Stimulated activated CD4-positive, alpha-beta T cell treated with anti-CD3 and anti-CD28 coated beads, Interleukin-2, amount 100 ng/mL, for 24 hours (primary cell): Measurements from ENCODE around the gene ATMIN.

Experiments used
- DNase-seq, 2 donors: peaks; one replicate each; pipeline ENCODE4 v3.0.0-alpha.2; 2020

The ATMIN gene

GRCh38 chr16:81006813-81007695 lies 28.6 kb upstream of the ATMIN start, which contains the start of the genes CENPN and CMC2:
Gene CENPN (plus strand): TSS chr16:81007214. CDS start chr16:81011940, 4,726 bp downstream.
Gene CMC2 (minus strand): TSS chr16:81006885. CDS start chr16:80997394, 9,491 bp downstream.
- peak; percentile 96 for DNase-seq

- DNase-seq = no peak
Observed at GRCh38 chr16:81008505-81008789, 27.2 kb upstream of the ATMIN start.

GRCh38 chr16:81012974-81013373 lies 22.7 kb upstream of the ATMIN start:
- DNase-seq = no peak

GRCh38 chr16:81014672-81015071 lies 21.0 kb upstream of the ATMIN start:
- no peak for DNase-seq

- DNase-seq = no peak
Observed at GRCh38 chr16:81018496-81018895, 17.1 kb upstream of the ATMIN start.

- DNase-seq = no peak
Observed at GRCh38 chr16:81026429-81026828, 9.2 kb upstream of the ATMIN start.

GRCh38 chr16:81029930-81030604 lies 5.6 kb upstream of the ATMIN start:
- DNase-seq = peak in 1 of 2 donors; percentile 26

GRCh38 chr16:81035975-81036750 lies 521 bp downstream of the ATMIN start:
- peak; percentile 41 to 51 for DNase-seq

- no peak for DNase-seq
Observed at GRCh38 chr16:81036751-81037350, 1.2 kb downstream of the ATMIN start.

GRCh38 chr16:81040131-81040530 lies 4.5 kb downstream of the ATMIN start:
- DNase-seq = no peak

GRCh38 chr16:81040842-81041241 lies 5.2 kb downstream of the ATMIN start:
- no peak for DNase-seq

- DNase-seq = no peak
Observed at GRCh38 chr16:81041696-81042095, 6.1 kb downstream of the ATMIN start.

GRCh38 chr16:81042821-81043220 lies 7.2 kb downstream of the ATMIN start:
- DNase-seq = no peak

- no peak for DNase-seq
Observed at GRCh38 chr16:81053761-81054160, 18.1 kb downstream of the ATMIN start.

- no peak for DNase-seq
Observed at GRCh38 chr16:81060576-81061306, 25.1 kb downstream of the ATMIN start.

- no peak for DNase-seq
Observed at GRCh38 chr16:81061307-81061640, 25.6 kb downstream of the ATMIN start.

- DNase-seq = no peak
Observed at GRCh38 chr16:81061871-81062608, 26.4 kb downstream of the ATMIN start.

- DNase-seq = no peak
Observed at GRCh38 chr16:81066681-81067080, 31.0 kb downstream of the ATMIN start.

- DNase-seq = no peak
Observed at GRCh38 chr16:81067166-81067565, 31.5 kb downstream of the ATMIN start.

- DNase-seq = no peak
Observed at GRCh38 chr16:81069063-81069462, 33.4 kb downstream of the ATMIN start.

- DNase-seq = no peak
Observed at GRCh38 chr16:81070979-81071378, 35.3 kb downstream of the ATMIN start.

GRCh38 chr16:81071805-81072204 lies 36.2 kb downstream of the ATMIN start:
- no peak for DNase-seq
